ENCODE measurements around the gene TMEM266. TPM values are rescaled to one million over a fixed set of nuclear protein-coding genes. Genes with fewer than 3 reads are reported as not detected.

The TMEM266 gene
- total RNA-seq, 1 donor from 2014 or later: 1.4 TPM

DNA sequence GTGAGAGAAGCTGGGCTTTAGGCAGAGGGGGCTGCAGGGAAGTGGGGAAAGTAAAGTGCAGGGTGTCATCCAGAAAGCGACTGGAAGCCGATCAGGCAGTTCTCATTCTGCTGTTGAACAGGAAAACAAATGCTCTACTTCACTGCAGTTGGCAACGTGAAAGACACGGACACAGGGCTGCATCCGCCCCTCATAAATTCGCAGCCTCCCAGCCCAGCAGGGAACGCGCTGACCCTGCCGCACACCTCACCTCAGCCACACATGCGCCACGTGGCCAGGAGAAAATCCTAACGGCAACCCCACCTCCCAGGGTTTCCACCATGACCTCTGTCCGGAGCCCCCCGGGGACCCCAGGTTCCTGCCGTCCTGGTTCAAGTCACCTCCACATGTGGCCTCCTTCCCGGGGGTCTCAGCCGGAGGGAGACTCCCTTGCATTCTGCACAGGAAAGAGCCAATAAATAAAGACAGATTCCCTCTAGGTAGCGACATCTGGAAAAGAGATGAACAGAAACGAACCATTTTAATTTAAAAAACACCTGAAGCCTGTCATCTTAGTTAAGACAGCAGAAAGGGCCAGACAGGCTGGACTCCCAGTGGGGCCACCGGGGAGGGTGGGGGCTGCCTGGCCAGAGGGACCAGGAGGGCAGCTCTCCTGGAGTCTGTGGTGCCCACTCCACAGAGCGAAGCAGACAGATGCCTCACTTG lies 118.7 kb downstream of the TMEM266 start:
- TF ChIP-seq, protein P1, sequence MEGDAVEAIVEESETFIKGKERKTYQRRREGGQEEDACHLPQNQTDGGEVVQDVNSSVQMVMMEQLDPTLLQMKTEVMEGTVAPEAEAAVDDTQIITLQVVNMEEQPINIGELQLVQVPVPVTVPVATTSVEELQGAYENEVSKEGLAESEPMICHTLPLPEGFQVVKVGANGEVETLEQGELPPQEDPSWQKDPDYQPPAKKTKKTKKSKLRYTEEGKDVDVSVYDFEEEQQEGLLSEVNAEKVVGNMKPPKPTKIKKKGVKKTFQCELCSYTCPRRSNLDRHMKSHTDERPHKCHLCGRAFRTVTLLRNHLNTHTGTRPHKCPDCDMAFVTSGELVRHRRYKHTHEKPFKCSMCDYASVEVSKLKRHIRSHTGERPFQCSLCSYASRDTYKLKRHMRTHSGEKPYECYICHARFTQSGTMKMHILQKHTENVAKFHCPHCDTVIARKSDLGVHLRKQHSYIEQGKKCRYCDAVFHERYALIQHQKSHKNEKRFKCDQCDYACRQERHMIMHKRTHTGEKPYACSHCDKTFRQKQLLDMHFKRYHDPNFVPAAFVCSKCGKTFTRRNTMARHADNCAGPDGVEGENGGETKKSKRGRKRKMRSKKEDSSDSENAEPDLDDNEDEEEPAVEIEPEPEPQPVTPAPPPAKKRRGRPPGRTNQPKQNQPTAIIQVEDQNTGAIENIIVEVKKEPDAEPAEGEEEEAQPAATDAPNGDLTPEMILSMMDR (IDR thresholded peaks at IDR 0.05): no peak
- no peak for ATAC-seq
- H3K9me3 ChIP-seq: no peaks in the 10 kb centered on the region
- H3K4me1 ChIP-seq: no peaks in the 10 kb centered on the region
- peaks cover 5% of the 10 kb centered on the region for H3K27me3 ChIP-seq (ENCODE audit: low read depth)
- DNase-seq: no peak
- intact Hi-C loops (cut with DNase I): no loop called here
- H3K36me3 ChIP-seq: no peaks in the 10 kb centered on the region
- no peak overlapping the region for H3K27ac ChIP-seq
- no peak overlapping the region for H3K4me3 ChIP-seq

DNA sequence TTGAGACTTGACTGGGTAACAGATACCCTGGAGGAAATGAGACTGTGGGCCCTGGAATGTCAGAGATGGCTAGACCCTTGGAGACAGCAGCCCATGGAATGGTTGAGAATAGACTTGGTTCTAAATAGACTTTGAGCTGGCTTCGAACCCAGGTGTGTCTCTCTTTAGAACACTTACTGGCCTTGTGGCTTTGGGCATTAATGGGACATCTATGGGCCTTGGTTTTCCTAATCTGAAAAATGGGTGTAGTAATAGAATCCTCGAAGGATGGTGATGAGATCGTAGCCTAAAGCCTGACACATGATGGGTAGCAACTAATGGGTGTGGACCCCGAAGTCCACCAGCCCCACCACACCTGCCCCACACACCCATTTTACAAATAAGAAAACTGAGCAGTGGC lies 119.2 kb downstream of the TMEM266 start:
- H3K36me3 ChIP-seq: no peaks in the 10 kb centered on the region
- TF ChIP-seq, protein P1 (IDR thresholded peaks at IDR 0.05): no peak
- no peaks in the 10 kb centered on the region for H3K9me3 ChIP-seq
- no peak overlapping the region for H3K4me3 ChIP-seq
- H3K4me1 ChIP-seq: no peaks in the 10 kb centered on the region
- intact Hi-C loops (cut with DNase I): no loop called here
- DNase-seq (no peak), ATAC-seq (no peak)
- no peak overlapping the region for H3K27ac ChIP-seq
- peaks cover 5% of the 10 kb centered on the region for H3K27me3 ChIP-seq (ENCODE audit: low read depth)

DNA sequence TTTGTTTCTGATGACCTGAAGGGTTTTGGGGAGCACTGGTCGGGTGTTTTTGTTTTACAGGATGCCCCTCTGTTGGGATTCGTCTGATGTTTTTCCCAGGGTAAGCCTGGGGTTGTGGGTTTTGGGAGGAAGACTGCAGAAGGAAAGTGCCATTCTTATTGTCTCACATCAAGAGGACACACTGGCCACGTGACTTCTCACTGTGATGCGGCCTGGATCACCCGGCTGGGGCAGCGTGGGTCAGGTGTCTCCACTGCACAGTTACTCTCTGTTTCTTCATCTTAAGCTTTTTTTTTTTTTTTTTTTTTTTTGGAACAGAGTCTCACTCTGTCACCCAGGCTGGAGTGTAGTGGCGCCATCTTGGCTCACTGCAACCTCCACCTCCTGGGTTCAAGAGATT lies 120.5 kb downstream of the TMEM266 start:
- Histone ChIP-seq H3K27ac (no peak overlapping the region), H3K4me3 (no peak overlapping the region), H3K36me3 (no peaks in the 10 kb centered on the region), H3K4me1 (no peaks in the 10 kb centered on the region), H3K27me3 (ENCODE audit: low read depth) (peaks cover 5% of the 10 kb centered on the region), H3K9me3 (no peaks in the 10 kb centered on the region)
- intact Hi-C loops (cut with DNase I): no loop called here
- DNase-seq (no peak), ATAC-seq (no peak)
- TF ChIP-seq, protein P1 (IDR thresholded peaks at IDR 0.05): no peak

DNA sequence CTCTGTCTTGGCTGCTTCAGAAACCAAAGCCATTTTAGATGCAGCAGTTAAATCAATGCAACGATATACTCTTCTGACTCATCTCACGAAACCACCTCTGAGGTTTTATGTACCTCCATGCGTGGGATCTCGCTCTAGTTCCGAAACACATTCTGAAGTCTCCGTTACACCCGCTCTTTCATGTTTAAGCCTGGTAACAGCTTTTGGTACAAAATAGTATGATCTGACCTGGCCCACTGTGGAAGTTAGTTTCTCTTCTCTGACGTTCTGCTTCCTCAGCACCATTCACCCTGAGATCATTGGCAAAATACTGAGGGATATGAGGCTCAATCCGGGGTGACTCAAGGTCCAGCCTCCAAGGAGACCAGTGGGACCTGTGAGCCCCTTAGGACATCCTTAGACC lies 121.9 kb downstream of the TMEM266 start:
- no peak for ATAC-seq
- Histone ChIP-seq H3K27ac (no peak overlapping the region), H3K4me3 (no peak overlapping the region)

DNA sequence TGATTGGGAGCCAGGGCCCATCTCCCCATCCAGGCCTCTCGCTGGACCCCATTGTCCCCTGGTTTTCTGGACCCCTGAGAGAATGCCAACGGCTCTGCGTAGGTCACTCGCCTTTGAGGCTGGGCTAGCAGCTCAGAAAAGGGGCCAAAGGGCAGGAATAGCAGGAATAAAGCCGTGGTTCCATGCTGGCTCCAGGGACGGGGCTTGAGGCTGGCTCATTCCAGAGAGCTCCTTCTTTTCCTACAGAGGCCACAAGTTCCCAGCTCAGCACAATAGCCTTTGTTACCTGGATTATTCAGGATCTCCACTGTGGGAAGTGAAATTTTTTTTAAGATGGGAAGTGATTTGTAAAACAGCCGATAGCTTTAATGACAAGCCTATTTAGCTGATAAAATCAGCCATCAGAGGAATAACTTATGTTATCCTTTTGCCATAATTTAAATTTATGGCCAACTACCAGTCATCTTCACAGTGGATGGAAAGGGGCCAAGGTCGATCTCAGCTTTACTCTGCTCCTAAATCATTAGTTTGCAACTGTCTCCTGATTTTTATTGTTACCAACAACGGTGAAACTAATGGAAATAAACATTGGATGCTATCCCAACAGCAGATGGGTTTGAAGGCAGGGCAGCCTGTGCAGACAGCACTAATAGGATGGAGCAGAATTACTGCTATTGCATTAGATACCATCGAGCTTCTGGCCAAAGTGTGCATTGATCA lies 124.3 kb downstream of the TMEM266 start:
- DNase-seq (no peak), ATAC-seq (no peak)
- Histone ChIP-seq H3K27me3 (ENCODE audit: low read depth) (no peaks in the 10 kb centered on the region), H3K9me3 (no peaks in the 10 kb centered on the region), H3K36me3 (no peaks in the 10 kb centered on the region), H3K4me1 (no peaks in the 10 kb centered on the region), H3K4me3 (no peak overlapping the region), H3K27ac (no peak overlapping the region)
- TF ChIP-seq, protein P1 (IDR thresholded peaks at IDR 0.05): no peak
- intact Hi-C loops (cut with DNase I): no loop called here

More for the DNA sequence above, 121.9 kb downstream of the TMEM266 start:
- intact Hi-C loops (cut with DNase I): no loop called here
- TF ChIP-seq, protein P1 (IDR thresholded peaks at IDR 0.05): no peak
- Histone ChIP-seq H3K27me3 (ENCODE audit: low read depth) (peaks cover 5% of the 10 kb centered on the region), H3K36me3 (no peaks in the 10 kb centered on the region), H3K4me1 (no peaks in the 10 kb centered on the region), H3K9me3 (no peaks in the 10 kb centered on the region)
- DNase-seq: no peak

All from lower lobe of right lung (tissue), 2 donors.